Ascending aorta (tissue), 2 donors: ENCODE data around the gene GREB1L. TPM values are rescaled to one million over a fixed set of nuclear protein-coding genes. Genes with fewer than 3 reads are reported as not detected.

Experiments
- DNase-seq, 2 donors: peaks; one replicate each; pipeline ENCODE4 v3.0.0-alpha.2; 2019; ENCODE audit warnings: low spot score in 2 of 2
- H3K27ac ChIP-seq, 2 donors: fragments of 200-600 bp; sonication (generic); one replicate each; pipeline ENCODE4 v1.5.1; 2016 to 2017; ENCODE audit warnings: mild to moderate bottlenecking in 1 of 2
- H3K27me3 ChIP-seq: fragments of 200-600 bp; sonication (generic); one replicate; pipeline ENCODE4 v1.5.1; 2017
- H3K36me3 ChIP-seq, 2 donors: fragments of 200-600 bp; sonication (generic); one replicate each; pipeline ENCODE4 v1.5.1; 2016
- H3K4me1 ChIP-seq, 2 donors: fragments of 200-600 bp; sonication (generic); one replicate each; pipeline ENCODE4 v1.5.1; 2016 to 2017; ENCODE audit warnings: mild to moderate bottlenecking in 1 of 2
- H3K4me3 ChIP-seq, 2 donors: fragments of 200-600 bp; sonication (generic); one replicate each; pipeline ENCODE4 v1.5.1; 2016 to 2017; ENCODE audit warnings: mild to moderate bottlenecking in 1 of 2
- H3K9me3 ChIP-seq, 2 donors: fragments of 200-600 bp; sonication (generic); one replicate each; pipeline ENCODE4 v1.5.1; 2016
- CTCF ChIP-seq, 3 experiments: fragments of 200-600 bp in 2 of 3; fragments of 450-650 bp in 1 of 3; sonication (generic) in 2 of 3; IDR thresholded peaks; one replicate each; pipeline ENCODE4 v1.5.1; 2016 to 2019; ENCODE audit warnings: antibody characterized with exemption in 3 of 3, mild to moderate bottlenecking in 1 of 3, moderate library complexity in 1 of 3
- intact Hi-C: fragments of 100-400 bp; cut with DNase I; formaldehyde crosslinking; loops from one replicate; pipeline ENCODE4 v1.15.1; 2023
- total RNA-seq: library from RNA; depleted of rRNA; stranded (reverse); fragments of >200 nt; gene quantifications from one replicate; pipeline ENCODE4 v1.1.0, GENCODE V29; 2016

The GREB1L gene
- total RNA-seq, 1 donor from 2014 or later, result 2.2 TPM

- TF ChIP-seq CTCF (IDR thresholded peaks at IDR 0.05), result no peak
- H3K9me3 ChIP-seq, result no peaks in the 10 kb centered on the region
- intact Hi-C loops, result loop anchor here (10.0 kb wide), 2 partner anchors 154 to 734 kb away; partner anchors contain the start of gene ESCO1
- no peak for DNase-seq
- H3K27me3 ChIP-seq, result no peaks in the 10 kb centered on the region
- peaks cover 0 to 3% of the 10 kb centered on the region in 2 donors for H3K4me1 ChIP-seq
- H3K27ac ChIP-seq, result no peak overlapping the region
- no peak overlapping the region for H3K4me3 ChIP-seq
- H3K36me3 ChIP-seq, result no peaks in the 10 kb centered on the region
Observed at GRCh38 chr18:21450913-21451312, 208.9 kb downstream of the GREB1L start.

GRCh38 chr18:21451851-21452250 lies 209.8 kb downstream of the GREB1L start:
- peaks cover 0 to 3% of the 10 kb centered on the region in 2 donors for H3K4me1 ChIP-seq

GRCh38 chr18:21452276-21452780 lies 210.3 kb downstream of the GREB1L start:
- H3K36me3 ChIP-seq, result no peaks in the 10 kb centered on the region
- intact Hi-C loops, result loop anchor here (10.0 kb wide), 2 partner anchors 152 to 732 kb away; partner anchors contain the start of gene ESCO1
- H3K9me3 ChIP-seq, result no peaks in the 10 kb centered on the region
- peaks cover 0 to 3% of the 10 kb centered on the region in 2 donors for H3K4me1 ChIP-seq
- DNase-seq, result no peak
- H3K27me3 ChIP-seq, result no peaks in the 10 kb centered on the region
- TF ChIP-seq CTCF (IDR thresholded peaks at IDR 0.05), result no peak
- H3K4me3 ChIP-seq, result no peak overlapping the region
- peak overlapping the region; percentile 54 to 60 for H3K27ac ChIP-seq

More at GRCh38 chr18:21451851-21452250, 209.8 kb downstream of the GREB1L start:
- no peaks in the 10 kb centered on the region for H3K27me3 ChIP-seq
- no peaks in the 10 kb centered on the region for H3K36me3 ChIP-seq
- no peak for TF ChIP-seq CTCF (IDR thresholded peaks at IDR 0.05)
- no peak overlapping the region for H3K4me3 ChIP-seq
- DNase-seq, result no peak
- intact Hi-C loops, result loop anchor here (10.0 kb wide), 2 partner anchors 153 to 733 kb away; partner anchors contain the start of gene ESCO1
- H3K9me3 ChIP-seq, result no peaks in the 10 kb centered on the region
- peak overlapping the region; percentile 54 to 60 for H3K27ac ChIP-seq

- Histone ChIP-seq H3K9me3 (no peaks in the 10 kb centered on the region), H3K27ac (peak overlapping the region; percentile 54 to 60), H3K27me3 (no peaks in the 10 kb centered on the region), H3K4me1 (peaks cover 0 to 8% of the 10 kb centered on the region in 2 donors), H3K4me3 (no peak overlapping the region), H3K36me3 (no peaks in the 10 kb centered on the region)
- intact Hi-C loops, result loop anchor here (10.0 kb wide), 2 partner anchors 152 to 732 kb away; partner anchors contain the start of gene ESCO1
- no peak for TF ChIP-seq CTCF (IDR thresholded peaks at IDR 0.05)
- DNase-seq, result no peak
Observed at GRCh38 chr18:21452796-21453510, 210.9 kb downstream of the GREB1L start.

- TF ChIP-seq CTCF (IDR thresholded peaks at IDR 0.05), result no peak
- H3K36me3 ChIP-seq, result no peaks in the 10 kb centered on the region
- H3K4me1 ChIP-seq, result peaks cover 3 to 13% of the 10 kb centered on the region in 2 donors
- H3K27ac ChIP-seq, result no peak overlapping the region
- H3K4me3 ChIP-seq, result no peak overlapping the region
- DNase-seq, result no peak
- intact Hi-C loops, result loop anchor here (10.0 kb wide), 2 partner anchors 151 to 731 kb away; partner anchors contain the start of gene ESCO1
- H3K27me3 ChIP-seq, result no peaks in the 10 kb centered on the region
- no peaks in the 10 kb centered on the region for H3K9me3 ChIP-seq
Observed at GRCh38 chr18:21453511-21453901, 211.5 kb downstream of the GREB1L start.
